Nephron (organoid): ENCODE results near the gene SPRY4.
A peak's percentile ranks its signal among the peaks of the same experiment; 100 is the strongest.

Source experiments
- H3K27ac Mint-ChIP-seq, 3 experiments: 2 replicates each; pipeline ENCODE4 v1.8.0; 2020; ENCODE audit warnings: mixed read lengths in 3 of 3, mild to moderate bottlenecking in 2 of 3, moderate library complexity in 1 of 3
- H3K27me3 Mint-ChIP-seq: 2 replicates; pipeline ENCODE4 v1.8.0; 2021; ENCODE audit warnings: low read depth, mild to moderate bottlenecking, moderate library complexity, mixed read lengths
- H3K36me3 Mint-ChIP-seq: 2 replicates; pipeline ENCODE4 v1.8.0; 2020; ENCODE audit warnings: low read depth, mixed read lengths
- H3K4me1 Mint-ChIP-seq: 2 replicates; pipeline ENCODE4 v1.8.0; 2020; ENCODE audit warnings: mixed read lengths
- H3K4me3 Mint-ChIP-seq, 3 experiments: 2 replicates each; pipeline ENCODE4 v1.8.0; 2020; ENCODE audit warnings: mild to moderate bottlenecking in 3 of 3, mixed read lengths in 3 of 3, moderate library complexity in 2 of 3
- H3K9me3 Mint-ChIP-seq: 2 replicates; pipeline ENCODE4 v1.8.0; 2020; ENCODE audit warnings: mixed read lengths
- TF ChIP-seq, protein P1 (sequence below), 3 experiments: fragments of 200-600 bp; sonication (generic); IDR thresholded peaks; one replicate each; pipeline ENCODE4 v1.5.0; 2021; ENCODE audit warnings: antibody characterized with exemption in 3 of 3; ENCODE audit not compliant: unreplicated experiment in 3 of 3

SPRY4 gene

DNA sequence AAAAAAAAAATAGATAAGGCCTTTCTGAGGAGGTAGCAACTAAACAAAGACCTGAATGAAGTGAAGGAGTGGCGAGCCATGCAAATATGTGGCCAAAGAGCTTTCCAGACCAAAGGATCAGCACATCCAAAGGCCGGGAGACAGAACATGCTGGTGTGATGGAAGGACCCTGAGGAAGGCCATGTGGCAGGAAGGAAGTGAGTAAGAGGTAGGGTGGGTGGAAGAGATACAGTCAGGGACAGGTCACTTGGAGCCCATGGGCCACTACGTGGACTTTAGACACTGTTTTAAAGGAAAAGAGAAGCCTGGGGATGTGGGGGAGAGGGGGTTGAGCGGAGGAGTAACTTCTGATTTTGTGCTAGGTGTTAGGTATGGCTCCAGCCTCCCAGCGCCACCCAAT, 31.3 kb downstream of the SPRY4 start:
- Mint-ChIP-seq H3K4me3 (no peak overlapping the region), H3K36me3 (no peaks in the 10 kb centered on the region), H3K27me3 (peaks cover 3% of the 10 kb centered on the region), H3K9me3 (no peaks in the 10 kb centered on the region), H3K27ac (peak overlapping the region in 2 of 3 experiments; percentile 2 to 28), H3K4me1 (peaks cover 55% of the 10 kb centered on the region)
- TF ChIP-seq, protein P1, sequence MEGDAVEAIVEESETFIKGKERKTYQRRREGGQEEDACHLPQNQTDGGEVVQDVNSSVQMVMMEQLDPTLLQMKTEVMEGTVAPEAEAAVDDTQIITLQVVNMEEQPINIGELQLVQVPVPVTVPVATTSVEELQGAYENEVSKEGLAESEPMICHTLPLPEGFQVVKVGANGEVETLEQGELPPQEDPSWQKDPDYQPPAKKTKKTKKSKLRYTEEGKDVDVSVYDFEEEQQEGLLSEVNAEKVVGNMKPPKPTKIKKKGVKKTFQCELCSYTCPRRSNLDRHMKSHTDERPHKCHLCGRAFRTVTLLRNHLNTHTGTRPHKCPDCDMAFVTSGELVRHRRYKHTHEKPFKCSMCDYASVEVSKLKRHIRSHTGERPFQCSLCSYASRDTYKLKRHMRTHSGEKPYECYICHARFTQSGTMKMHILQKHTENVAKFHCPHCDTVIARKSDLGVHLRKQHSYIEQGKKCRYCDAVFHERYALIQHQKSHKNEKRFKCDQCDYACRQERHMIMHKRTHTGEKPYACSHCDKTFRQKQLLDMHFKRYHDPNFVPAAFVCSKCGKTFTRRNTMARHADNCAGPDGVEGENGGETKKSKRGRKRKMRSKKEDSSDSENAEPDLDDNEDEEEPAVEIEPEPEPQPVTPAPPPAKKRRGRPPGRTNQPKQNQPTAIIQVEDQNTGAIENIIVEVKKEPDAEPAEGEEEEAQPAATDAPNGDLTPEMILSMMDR (IDR thresholded peaks at IDR 0.05; ENCODE audit: unreplicated experiment in 3 of 3): no peak

DNA sequence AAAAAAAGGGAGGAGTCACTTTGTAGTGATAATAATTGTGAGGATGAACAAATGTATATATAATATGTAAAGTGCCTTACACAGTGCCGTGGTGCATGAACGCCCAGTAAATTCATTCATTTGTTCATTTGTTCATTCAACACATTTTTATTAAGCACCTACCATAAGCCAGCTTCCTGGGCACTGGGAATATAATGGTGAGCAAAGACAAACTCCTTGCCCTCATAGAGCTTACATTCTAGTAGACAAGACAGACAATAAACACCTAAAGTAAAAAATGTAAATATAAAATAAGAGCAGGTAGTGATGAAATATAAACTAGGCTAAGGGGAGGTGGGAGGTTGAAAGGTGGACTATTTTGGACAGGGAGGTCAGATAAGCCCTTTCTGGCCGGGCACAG, 32.0 kb downstream of the SPRY4 start:
- peaks cover 3% of the 10 kb centered on the region for H3K27me3 Mint-ChIP-seq

DNA sequence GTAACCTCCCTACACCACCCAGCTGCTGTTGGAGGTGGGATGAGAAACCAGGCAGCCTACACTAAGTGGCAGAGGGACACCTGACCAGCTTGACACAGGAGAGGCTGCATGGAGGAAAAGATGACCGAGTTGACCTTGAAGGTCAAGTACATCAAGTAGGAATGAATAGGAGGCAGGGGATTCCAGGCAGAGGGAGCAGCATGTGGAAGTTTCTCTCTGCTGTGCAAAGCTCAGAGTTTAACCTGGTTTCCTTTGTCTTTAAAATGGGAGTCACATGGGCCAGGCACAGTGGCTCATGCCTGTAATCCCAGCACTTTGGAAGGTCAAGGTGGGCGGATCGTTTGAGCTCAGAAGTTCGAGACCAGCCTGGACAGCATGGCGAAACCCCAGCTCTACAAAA, 32.6 kb downstream of the SPRY4 start:
- H3K4me3 Mint-ChIP-seq: no peak overlapping the region
- no peaks in the 10 kb centered on the region for H3K9me3 Mint-ChIP-seq
- TF ChIP-seq, protein P1 (IDR thresholded peaks at IDR 0.05; ENCODE audit: unreplicated experiment in 3 of 3): no peak
- no peaks in the 10 kb centered on the region for H3K36me3 Mint-ChIP-seq
- no peak overlapping the region for H3K27ac Mint-ChIP-seq
- peaks cover 57% of the 10 kb centered on the region for H3K4me1 Mint-ChIP-seq
- H3K27me3 Mint-ChIP-seq: peaks cover 3% of the 10 kb centered on the region

More for the DNA sequence above, 32.0 kb downstream of the SPRY4 start:
- Mint-ChIP-seq H3K4me1 (peaks cover 56% of the 10 kb centered on the region), H3K27ac (no peak overlapping the region), H3K9me3 (no peaks in the 10 kb centered on the region), H3K36me3 (no peaks in the 10 kb centered on the region), H3K4me3 (no peak overlapping the region)
- TF ChIP-seq, protein P1 (IDR thresholded peaks at IDR 0.05; ENCODE audit: unreplicated experiment in 3 of 3): no peak

DNA sequence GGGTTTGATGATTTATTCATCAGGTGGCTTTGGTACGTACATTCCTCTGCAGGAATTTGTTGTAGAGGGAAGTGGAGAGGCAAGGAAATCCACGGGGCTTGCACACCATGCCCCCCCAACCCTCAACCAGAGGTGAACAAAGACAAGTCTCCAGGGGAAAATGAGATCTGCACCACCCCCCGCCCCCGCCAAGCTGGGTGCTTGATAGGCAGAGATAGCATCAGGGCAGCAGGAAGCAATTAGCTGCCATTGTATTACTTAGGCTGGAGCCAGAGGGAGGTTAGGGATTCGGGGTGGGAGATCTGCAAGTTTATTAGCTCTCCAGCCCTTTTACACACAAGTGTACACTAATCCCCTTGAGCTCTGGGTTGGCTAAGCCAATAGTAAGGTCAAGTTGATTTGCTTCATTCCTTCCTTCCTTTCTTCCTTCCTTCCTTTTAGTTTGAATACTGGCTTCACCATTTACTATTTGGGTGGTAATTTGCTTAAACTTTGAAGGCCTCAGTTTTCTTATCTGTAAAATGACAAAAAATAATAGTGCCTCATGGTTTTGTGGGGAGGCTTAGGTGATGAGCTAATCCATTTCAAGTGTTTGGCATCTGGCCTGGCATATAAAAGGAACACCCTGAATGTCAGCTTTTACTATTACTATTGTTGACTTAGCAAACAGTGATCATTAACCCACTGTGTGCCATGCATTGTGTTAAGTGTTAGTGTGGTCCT, 34.1 kb downstream of the SPRY4 start:
- H3K4me3 Mint-ChIP-seq: no peak overlapping the region
- TF ChIP-seq, protein P1 (IDR thresholded peaks at IDR 0.05; ENCODE audit: unreplicated experiment in 3 of 3): no peak
- H3K4me1 Mint-ChIP-seq: peaks cover 44% of the 10 kb centered on the region

DNA sequence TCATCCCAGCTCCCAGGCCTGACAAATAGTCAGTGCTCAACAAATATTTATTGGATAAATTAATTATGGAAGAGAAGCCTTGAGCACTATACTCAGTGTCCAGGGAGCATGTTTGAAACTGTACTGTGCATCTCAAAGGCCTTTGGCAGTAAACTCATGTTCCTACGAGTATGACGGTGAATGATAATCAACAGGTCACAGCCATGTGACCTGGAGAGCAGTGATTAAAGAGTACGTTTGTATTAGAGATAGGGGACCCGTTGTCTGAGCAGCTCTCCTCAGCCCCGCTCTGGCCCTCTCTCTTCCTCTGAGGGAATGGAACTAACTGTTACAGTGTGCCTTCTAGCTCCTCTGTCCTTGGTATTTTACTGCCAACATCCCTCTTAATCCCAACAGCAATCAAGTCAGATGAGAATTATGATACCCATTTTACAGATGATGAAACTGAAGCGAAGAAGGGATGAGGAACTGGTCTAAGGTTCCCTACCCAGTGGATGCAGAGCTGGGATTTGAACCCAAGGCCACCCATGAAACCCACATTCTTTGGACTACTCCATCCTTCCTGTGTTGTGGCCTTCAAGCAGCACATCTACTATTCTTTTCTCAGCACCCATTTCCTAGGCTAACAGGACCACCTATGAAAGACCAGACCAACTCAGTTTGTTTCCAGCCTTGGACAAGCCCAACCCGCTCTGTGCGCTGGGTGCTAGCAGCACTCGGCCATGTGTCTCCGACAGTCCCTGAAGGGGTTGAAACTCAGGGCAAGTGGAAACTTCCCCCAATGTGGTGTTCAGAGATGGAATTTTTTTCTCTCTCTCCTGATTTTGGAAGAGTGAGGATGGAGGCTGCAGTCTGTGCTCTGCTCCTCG, 34.9 kb downstream of the SPRY4 start:
- Mint-ChIP-seq H3K9me3 (no peaks in the 10 kb centered on the region), H3K27ac (peak overlapping the region; percentile 67 to 85 (median 84)), H3K4me1 (peaks cover 36% of the 10 kb centered on the region), H3K27me3 (peaks cover 3% of the 10 kb centered on the region), H3K36me3 (no peaks in the 10 kb centered on the region), H3K4me3 (no peak overlapping the region)
- TF ChIP-seq, protein P1 (IDR thresholded peaks at IDR 0.05; ENCODE audit: unreplicated experiment in 3 of 3): no peak

More for the DNA sequence above, 34.1 kb downstream of the SPRY4 start:
- H3K36me3 Mint-ChIP-seq: no peaks in the 10 kb centered on the region
- peaks cover 3% of the 10 kb centered on the region for H3K27me3 Mint-ChIP-seq
- H3K27ac Mint-ChIP-seq: peak overlapping the region; percentile 67 to 85 (median 84)
- no peaks in the 10 kb centered on the region for H3K9me3 Mint-ChIP-seq
